GM19467 (cell line): Measurements from ENCODE around the gene CHD1.

Experiments used
- ATAC-seq: cut with Tn5 transposase; IDR thresholded peaks from one replicate; pipeline ENCODE4 v1.9.1; 2021; ENCODE audit warnings: mild to moderate bottlenecking, moderate library complexity; ENCODE audit not compliant: unreplicated experiment

The CHD1 gene

GRCh38 chr5:98816582-98817222 is 112.1 kb downstream of the CHD1 start:
- ATAC-seq = no peak

DNA sequence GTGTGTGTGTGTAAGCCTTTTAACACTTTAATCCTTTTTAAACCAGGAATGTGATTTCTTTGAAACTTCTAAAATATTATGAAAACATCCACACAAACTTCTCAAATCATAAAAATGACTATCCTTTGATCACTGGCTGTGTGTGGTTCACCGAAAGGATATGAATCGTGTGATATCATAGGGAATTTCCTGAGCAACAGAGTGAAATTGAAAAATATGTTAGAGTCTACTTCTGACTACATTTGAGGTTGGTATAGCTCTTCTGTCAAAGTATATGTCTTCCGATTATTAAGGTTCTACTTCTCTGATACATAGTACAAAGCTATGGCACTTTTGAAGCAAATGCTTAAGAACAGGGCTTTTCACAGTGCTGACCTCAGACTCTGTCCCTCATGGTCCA is 115.1 kb downstream of the CHD1 start:
- no peak for ATAC-seq

- ATAC-seq = no peak
Measured at GRCh38 chr5:98810206-98810605, 118.6 kb downstream of the CHD1 start.

GRCh38 chr5:98807806-98808205 is 121.0 kb downstream of the CHD1 start:
- ATAC-seq = no peak

- no peak for ATAC-seq
Measured at GRCh38 chr5:98805070-98805469, 123.7 kb downstream of the CHD1 start.

DNA sequence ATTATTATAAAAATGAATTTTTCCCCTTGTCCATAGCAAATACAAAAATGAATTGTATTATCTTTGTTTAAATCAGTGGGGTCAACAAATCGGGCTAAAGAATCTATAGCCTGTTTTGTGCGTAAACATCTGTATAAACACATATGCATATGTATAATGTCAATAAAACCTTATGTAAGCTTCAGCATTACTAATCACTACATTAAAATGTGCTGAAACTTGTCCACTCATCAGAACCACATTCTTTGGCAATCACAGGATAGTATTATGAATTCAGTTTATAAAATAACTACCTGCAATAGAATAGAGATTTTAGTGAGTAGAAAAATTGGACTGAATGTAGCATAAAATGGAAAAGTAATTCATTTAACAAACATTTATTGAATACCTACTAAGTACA is 124.7 kb downstream of the CHD1 start:
- ATAC-seq = no peak
